Measurements from ENCODE around the gene DIS3.

DNA sequence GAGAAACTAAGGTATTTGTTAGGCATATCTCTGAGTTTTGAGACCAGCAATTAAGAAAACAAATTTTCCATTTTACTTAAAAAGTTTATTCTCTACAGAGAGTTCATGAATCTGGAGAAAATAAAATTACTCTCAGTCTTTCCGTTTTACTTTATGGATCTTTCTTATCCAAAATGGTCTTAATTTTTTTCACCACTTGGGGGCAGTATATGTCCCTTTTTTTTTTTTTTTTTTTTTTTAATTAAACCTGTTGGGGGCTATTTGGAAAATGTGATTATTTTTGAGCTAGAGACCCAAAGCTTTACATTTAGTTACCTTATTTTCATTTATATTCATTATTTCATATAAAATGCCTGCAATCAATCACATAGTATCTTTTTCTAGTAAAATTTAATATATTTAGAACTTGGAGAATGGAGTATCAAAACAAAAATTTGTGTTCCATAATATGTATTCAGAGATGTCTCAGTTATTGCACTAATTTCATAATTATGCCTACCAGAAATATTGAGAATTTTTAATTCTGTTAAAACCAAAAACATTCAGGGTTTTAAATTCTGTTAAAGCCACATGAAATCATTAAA lies 27.3 kb upstream of the DIS3 start:
- TF ChIP-seq GATA2 (IDR thresholded peaks at IDR 0.05; ENCODE audit: low read depth, low read length) (no peak), GATA3 (IDR thresholded peaks at IDR 0.05; ENCODE audit: low read depth, low read length) (no peak)

Data from SH-SY5Y (cell line).